Left colon (tissue), 2 donors: ENCODE results near the gene RAD9A. TPM values are rescaled to one million over a fixed set of nuclear protein-coding genes. Genes with fewer than 3 reads are reported as not detected.

Experiments
- ATAC-seq: fragments of 200-7000 bp; cut with Tn5 transposase; one replicate; pipeline ENCODE4 v1.9.1; 2020; ENCODE audit warnings: mild to moderate bottlenecking, moderate library complexity
- DNase-seq, 2 donors: peaks; one replicate each; pipeline ENCODE4 v3.0.0-alpha.2; 2020
- intact Hi-C, 2 donors: fragments of 100-400 bp; cut with DNase I in 1 of 2; cut with micrococcal nuclease in 1 of 2; formaldehyde crosslinking; loops; one replicate each; pipeline versions ENCODE4 v1.11.2 to v1.14.0; 2022; cut with DNase I, micrococcal nuclease
- total RNA-seq, 2 donors: library from RNA; stranded (reverse); fragmentation: NEBNext Ultra II Directional; extraction: Animal tissue kit (Norgen Biotek cat#: 25700); gene quantifications; one replicate each; pipeline ENCODE4 v1.2.1, GENCODE V29; 2021
- donor health status: DM: no; HTN: no; CAD: no.
- donor health status: DM: yes; HTN: yes; CAD: no.

Gene RAD9A
- total RNA-seq, 2 donors from 2014 or later, result 27.4 to 40.6 TPM

- intact Hi-C loops, result no loop called here
- ATAC-seq (no peak), DNase-seq (no peak)
Observed at GRCh38 chr11:67387069-67387468, 4.7 kb upstream of the RAD9A start.

- DNase-seq, result no peak
- no peak for ATAC-seq
- intact Hi-C loops, result no loop called here
Observed at GRCh38 chr11:67387518-67387917, 4.3 kb upstream of the RAD9A start.

- intact Hi-C loops, result no loop called here
- ATAC-seq (peak; percentile 30), DNase-seq (peak; percentile 62 to 76)
Observed at GRCh38 chr11:67389477-67389876, 2.3 kb upstream of the RAD9A start.

- no peak for DNase-seq
- intact Hi-C loops, result loop anchor here in 1 of 2 donors (10.0 kb wide), 1 partner anchor 114 kb away; the partner anchor contains the start of genes CDK2AP2 and PITPNM1
- ATAC-seq, result peak; percentile 16
Observed at GRCh38 chr11:67390947-67391303, 861 bp upstream of the RAD9A start.

GRCh38 chr11:67392183-67392715, 463 bp downstream of the RAD9A start:
- intact Hi-C loops, result loop anchor here in 1 of 2 donors (10.0 kb wide), 1 partner anchor 113 kb away; the partner anchor contains the start of genes CDK2AP2 and PITPNM1
- DNase-seq, result no peak
- ATAC-seq, result peak; percentile 17

- ATAC-seq (no peak), DNase-seq (no peak)
- intact Hi-C loops, result loop anchor here in 1 of 2 donors (10.0 kb wide), 1 partner anchor 111 kb away; the partner anchor contains the start of genes CDK2AP2 and PITPNM1
Observed at GRCh38 chr11:67393437-67393836, 1.7 kb downstream of the RAD9A start.

- intact Hi-C loops, result loop anchor here in 1 of 2 donors (10.0 kb wide), 1 partner anchor 111 kb away; the partner anchor contains the start of genes CDK2AP2 and PITPNM1
- ATAC-seq, result no peak
- DNase-seq, result no peak
Observed at GRCh38 chr11:67393990-67394389, 2.2 kb downstream of the RAD9A start.

- DNase-seq (no peak), ATAC-seq (no peak)
- intact Hi-C loops, result loop anchor here in 1 of 2 donors (10.0 kb wide), 1 partner anchor 109 kb away; the partner anchor contains the start of genes CDK2AP2 and PITPNM1
Observed at GRCh38 chr11:67395555-67396258, 3.9 kb downstream of the RAD9A start.

GRCh38 chr11:67396259-67396581, 4.4 kb downstream of the RAD9A start:
- no peak for DNase-seq
- intact Hi-C loops, result loop anchor here in 1 of 2 donors (10.0 kb wide), 1 partner anchor 109 kb away; the partner anchor contains the start of genes CDK2AP2 and PITPNM1
- ATAC-seq, result no peak

GRCh38 chr11:67396587-67397389, 5.0 kb downstream of the RAD9A start:
- ATAC-seq (no peak), DNase-seq (no peak)
- intact Hi-C loops, result loop anchor here in 1 of 2 donors (10.0 kb wide), 1 partner anchor 108 kb away; the partner anchor contains the start of genes CDK2AP2 and PITPNM1

- intact Hi-C loops, result loop anchor here in 1 of 2 donors (10.0 kb wide), 1 partner anchor 107 kb away; the partner anchor contains the start of genes CDK2AP2 and PITPNM1
- ATAC-seq, result no peak
- no peak for DNase-seq
Observed at GRCh38 chr11:67397536-67397935, 5.8 kb downstream of the RAD9A start.

GRCh38 chr11:67397986-67398660, 6.3 kb downstream of the RAD9A start:
- intact Hi-C loops, result loop anchor here in 1 of 2 donors (10.0 kb wide), 1 partner anchor 107 kb away; the partner anchor contains the start of genes CDK2AP2 and PITPNM1
- ATAC-seq (no peak), DNase-seq (no peak)

GRCh38 chr11:67398661-67399563, 7.1 kb downstream of the RAD9A start:
- DNase-seq, result no peak
- no peak for ATAC-seq
- intact Hi-C loops, result loop anchor here in 1 of 2 donors (10.0 kb wide), 1 partner anchor 106 kb away; the partner anchor contains the start of genes CDK2AP2 and PITPNM1

- intact Hi-C loops, result no loop called here
- peak in 1 of 2 donors; percentile 71 for DNase-seq
- no peak for ATAC-seq
Observed at GRCh38 chr11:67400251-67400941, 8.6 kb downstream of the RAD9A start.

GRCh38 chr11:67400942-67401494, 9.2 kb downstream of the RAD9A start:
- ATAC-seq (peak; percentile 0), DNase-seq (no peak)
- intact Hi-C loops, result no loop called here

- intact Hi-C loops, result no loop called here
Observed at GRCh38 chr11:67401495-67402191, 9.9 kb downstream of the RAD9A start, which contains the start of gene PPP1CA. PPP1CA (minus strand) TSS chr11:67401858; CDS start chr11:67401782, 76 bp downstream.

More at GRCh38 chr11:67401495-67402191, 9.9 kb downstream of the RAD9A start, which contains the start of gene PPP1CA:
- DNase-seq (peak; percentile 87 to 92), ATAC-seq (peak; percentile 81)
